ENCODE data around the gene CAMTA1.

Gene CAMTA1

GRCh38 chr1:7648761-7649384 is 863.6 kb downstream of the CAMTA1 start:
- H3K9me3 Mint-ChIP-seq, result no peaks in the 10 kb centered on the region
- H3K27me3 Mint-ChIP-seq, result no peaks in the 10 kb centered on the region
- no peaks in the 10 kb centered on the region for H3K4me1 Mint-ChIP-seq
- no peak overlapping the region for H3K27ac Mint-ChIP-seq
- no peak overlapping the region for H3K4me3 Mint-ChIP-seq
- no peaks in the 10 kb centered on the region for H3K36me3 Mint-ChIP-seq

- Mint-ChIP-seq H3K4me3 (no peak overlapping the region), H3K9me3 (no peaks in the 10 kb centered on the region), H3K4me1 (no peaks in the 10 kb centered on the region), H3K36me3 (no peaks in the 10 kb centered on the region), H3K27ac (no peak overlapping the region), H3K27me3 (no peaks in the 10 kb centered on the region)
These were observed 865.5 kb downstream of the CAMTA1 start for GRCh38 chr1:7650801-7651200.

- no peaks in the 10 kb centered on the region for H3K36me3 Mint-ChIP-seq
- H3K27ac Mint-ChIP-seq, result no peak overlapping the region
- no peak overlapping the region for H3K4me3 Mint-ChIP-seq
- H3K9me3 Mint-ChIP-seq, result no peaks in the 10 kb centered on the region
- no peaks in the 10 kb centered on the region for H3K27me3 Mint-ChIP-seq
- H3K4me1 Mint-ChIP-seq, result no peaks in the 10 kb centered on the region
These were observed 865.9 kb downstream of the CAMTA1 start for GRCh38 chr1:7651203-7651602.

GRCh38 chr1:7652061-7652460 is 866.8 kb downstream of the CAMTA1 start:
- Mint-ChIP-seq H3K4me3 (no peak overlapping the region), H3K4me1 (no peaks in the 10 kb centered on the region), H3K36me3 (no peaks in the 10 kb centered on the region), H3K9me3 (no peaks in the 10 kb centered on the region), H3K27ac (no peak overlapping the region), H3K27me3 (no peaks in the 10 kb centered on the region)

- Mint-ChIP-seq H3K27me3 (no peaks in the 10 kb centered on the region), H3K4me3 (no peak overlapping the region), H3K9me3 (no peaks in the 10 kb centered on the region), H3K27ac (no peak overlapping the region), H3K36me3 (no peaks in the 10 kb centered on the region), H3K4me1 (no peaks in the 10 kb centered on the region)
These were observed 867.4 kb downstream of the CAMTA1 start for GRCh38 chr1:7652515-7653098.

GRCh38 chr1:7654725-7655124 is 869.5 kb downstream of the CAMTA1 start:
- Mint-ChIP-seq H3K27me3 (no peaks in the 10 kb centered on the region), H3K4me3 (no peak overlapping the region), H3K27ac (no peak overlapping the region), H3K4me1 (no peaks in the 10 kb centered on the region), H3K36me3 (no peaks in the 10 kb centered on the region), H3K9me3 (no peaks in the 10 kb centered on the region)

GRCh38 chr1:7655354-7655753 is 870.1 kb downstream of the CAMTA1 start:
- H3K27me3 Mint-ChIP-seq, result no peaks in the 10 kb centered on the region
- no peak overlapping the region for H3K4me3 Mint-ChIP-seq
- no peak overlapping the region for H3K27ac Mint-ChIP-seq
- no peaks in the 10 kb centered on the region for H3K4me1 Mint-ChIP-seq
- H3K9me3 Mint-ChIP-seq, result no peaks in the 10 kb centered on the region
- H3K36me3 Mint-ChIP-seq, result no peaks in the 10 kb centered on the region

GRCh38 chr1:7656557-7657215 is 871.4 kb downstream of the CAMTA1 start:
- no peaks in the 10 kb centered on the region for H3K36me3 Mint-ChIP-seq
- no peak overlapping the region for H3K4me3 Mint-ChIP-seq
- no peaks in the 10 kb centered on the region for H3K4me1 Mint-ChIP-seq
- no peaks in the 10 kb centered on the region for H3K27me3 Mint-ChIP-seq
- no peak overlapping the region for H3K27ac Mint-ChIP-seq
- no peaks in the 10 kb centered on the region for H3K9me3 Mint-ChIP-seq

GRCh38 chr1:7657287-7658016 is 872.2 kb downstream of the CAMTA1 start:
- no peak overlapping the region for H3K4me3 Mint-ChIP-seq
- H3K27ac Mint-ChIP-seq, result no peak overlapping the region
- no peaks in the 10 kb centered on the region for H3K4me1 Mint-ChIP-seq
- H3K36me3 Mint-ChIP-seq, result no peaks in the 10 kb centered on the region
- no peaks in the 10 kb centered on the region for H3K9me3 Mint-ChIP-seq
- H3K27me3 Mint-ChIP-seq, result no peaks in the 10 kb centered on the region

- H3K4me1 Mint-ChIP-seq, result no peaks in the 10 kb centered on the region
- H3K27me3 Mint-ChIP-seq, result no peaks in the 10 kb centered on the region
- no peaks in the 10 kb centered on the region for H3K36me3 Mint-ChIP-seq
- H3K27ac Mint-ChIP-seq, result no peak overlapping the region
- H3K9me3 Mint-ChIP-seq, result no peaks in the 10 kb centered on the region
- no peak overlapping the region for H3K4me3 Mint-ChIP-seq
These were observed 872.8 kb downstream of the CAMTA1 start for GRCh38 chr1:7658099-7658498.

GRCh38 chr1:7659514-7659913 is 874.3 kb downstream of the CAMTA1 start:
- no peak overlapping the region for H3K4me3 Mint-ChIP-seq
- no peaks in the 10 kb centered on the region for H3K27me3 Mint-ChIP-seq
- no peaks in the 10 kb centered on the region for H3K4me1 Mint-ChIP-seq
- no peaks in the 10 kb centered on the region for H3K9me3 Mint-ChIP-seq
- H3K27ac Mint-ChIP-seq, result no peak overlapping the region
- no peaks in the 10 kb centered on the region for H3K36me3 Mint-ChIP-seq

- Mint-ChIP-seq H3K36me3 (no peaks in the 10 kb centered on the region), H3K4me1 (no peaks in the 10 kb centered on the region), H3K27me3 (no peaks in the 10 kb centered on the region), H3K4me3 (no peak overlapping the region), H3K27ac (no peak overlapping the region), H3K9me3 (no peaks in the 10 kb centered on the region)
These were observed 878.3 kb downstream of the CAMTA1 start for GRCh38 chr1:7663451-7664146.

GRCh38 chr1:7664147-7664892 is 879.1 kb downstream of the CAMTA1 start:
- no peaks in the 10 kb centered on the region for H3K36me3 Mint-ChIP-seq
- H3K9me3 Mint-ChIP-seq, result no peaks in the 10 kb centered on the region
- no peaks in the 10 kb centered on the region for H3K27me3 Mint-ChIP-seq
- no peak overlapping the region for H3K4me3 Mint-ChIP-seq
- H3K27ac Mint-ChIP-seq, result no peak overlapping the region
- H3K4me1 Mint-ChIP-seq, result no peaks in the 10 kb centered on the region

GRCh38 chr1:7664893-7665250 is 879.6 kb downstream of the CAMTA1 start:
- Mint-ChIP-seq H3K27me3 (no peaks in the 10 kb centered on the region), H3K4me3 (no peak overlapping the region), H3K9me3 (no peaks in the 10 kb centered on the region), H3K4me1 (no peaks in the 10 kb centered on the region), H3K36me3 (no peaks in the 10 kb centered on the region), H3K27ac (no peak overlapping the region)

- H3K27me3 Mint-ChIP-seq, result no peaks in the 10 kb centered on the region
- no peak overlapping the region for H3K4me3 Mint-ChIP-seq
- H3K9me3 Mint-ChIP-seq, result no peaks in the 10 kb centered on the region
- no peak overlapping the region for H3K27ac Mint-ChIP-seq
- no peaks in the 10 kb centered on the region for H3K4me1 Mint-ChIP-seq
- H3K36me3 Mint-ChIP-seq, result no peaks in the 10 kb centered on the region
These were observed 881.0 kb downstream of the CAMTA1 start for GRCh38 chr1:7666249-7666648.
